ENCODE results near the gene ERBB4. TPM values are rescaled to one million over a fixed set of nuclear protein-coding genes. Genes with fewer than 3 reads are reported as not detected.
A peak's percentile ranks its signal among the peaks of the same experiment; 100 is the strongest.

ERBB4 gene
- 11.5 TPM for total RNA-seq
- long read RNA-seq = 0 reads

GRCh38 chr2:212538305-212539071, at the start of gene ERBB4:
ERBB4 (minus strand) TSS chr2:212538802; CDS start chr2:212538530, 272 bp downstream.
- peak; percentile 61 for DNase-seq
- intact Hi-C loops (cut with DNase I) = loop anchor here (10.0 kb wide), 1 partner anchor 534 kb away; no protein-coding TSS in a partner anchor
- ATAC-seq (ENCODE audit: poor library complexity) = peak; percentile 62

DNA sequence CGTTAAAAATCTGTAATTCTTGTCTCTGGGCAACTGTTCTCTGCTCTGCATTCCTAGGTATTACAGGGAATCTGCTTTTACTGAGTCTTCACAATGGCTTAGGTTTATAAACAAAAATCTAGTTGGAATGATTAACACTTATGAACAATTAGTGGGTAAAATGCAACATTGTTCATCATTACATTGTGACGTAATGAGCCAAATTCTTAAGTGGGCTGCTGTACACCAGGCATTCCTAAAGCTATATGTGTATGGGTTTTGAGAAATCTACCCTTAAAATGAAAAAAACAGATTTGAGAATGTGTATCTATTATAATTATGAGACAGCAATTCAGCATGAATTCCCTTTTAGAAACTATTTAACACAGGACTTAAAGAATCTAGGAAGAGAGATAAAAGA, 41.5 kb upstream of the ERBB4 start:
- no peak for DNase-seq
- no peak for ATAC-seq (ENCODE audit: poor library complexity)
- intact Hi-C loops (cut with DNase I) = no loop called here

DNA sequence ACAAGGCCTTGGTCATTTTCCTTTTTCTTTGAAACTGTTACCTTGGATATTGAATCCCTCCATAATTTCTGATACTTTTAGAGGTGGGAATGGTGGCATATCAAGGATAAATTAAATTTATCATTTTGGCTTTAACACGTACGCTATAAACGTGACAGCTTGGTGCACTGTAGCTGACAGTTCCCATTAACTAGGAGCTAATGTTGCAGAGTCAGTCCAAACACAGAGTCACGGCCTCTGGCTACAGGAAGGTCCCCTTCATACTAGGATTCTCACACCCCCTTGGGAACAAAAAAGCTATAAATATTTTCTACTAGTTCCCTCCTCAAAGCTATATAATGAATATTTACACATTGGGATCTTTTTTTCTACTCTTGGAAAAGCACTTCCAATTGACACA, 17.7 kb upstream of the ERBB4 start:
- no peak for DNase-seq
- no peak for ATAC-seq (ENCODE audit: poor library complexity)
- intact Hi-C loops (cut with DNase I) = no loop called here

DNA sequence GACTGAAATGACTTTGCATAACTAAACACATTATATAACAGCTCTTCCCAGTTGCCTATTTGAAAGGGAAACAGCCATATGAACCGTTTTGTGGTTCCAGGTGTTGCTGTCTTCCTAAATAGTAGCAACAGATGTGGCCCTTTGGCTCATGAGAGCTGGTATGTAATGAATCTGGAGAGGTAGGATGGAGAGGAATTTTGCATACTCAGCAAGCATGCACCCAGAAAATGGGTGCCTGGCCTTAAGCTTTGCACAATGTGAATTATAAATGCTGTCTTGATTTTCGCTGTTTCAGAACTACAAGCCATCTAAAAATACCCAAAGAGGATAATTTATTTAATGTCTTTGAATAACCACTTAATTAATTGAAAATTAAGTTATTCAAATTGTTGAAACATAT, 15.6 kb upstream of the ERBB4 start:
- intact Hi-C loops (cut with DNase I) = no loop called here
- ATAC-seq (ENCODE audit: poor library complexity) (no peak), DNase-seq (no peak)

DNA sequence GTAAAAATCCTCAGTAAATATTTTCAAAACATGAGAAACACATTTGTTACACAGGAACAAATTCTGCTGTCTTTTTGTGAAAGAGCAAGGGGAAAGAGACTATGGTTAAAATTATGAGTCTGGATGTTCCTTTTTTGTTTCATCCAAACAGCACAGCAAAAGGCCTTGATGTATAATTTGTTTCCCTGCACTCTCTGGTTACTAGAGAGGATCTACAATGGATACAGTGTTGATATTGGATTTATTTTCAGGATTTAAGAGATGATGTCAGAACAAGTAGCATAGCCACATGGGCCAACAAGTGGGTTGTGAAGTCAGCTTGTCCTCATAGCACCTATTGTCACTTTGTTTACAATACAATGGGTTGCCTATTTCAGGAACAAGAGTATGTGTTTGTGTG, 11.3 kb upstream of the ERBB4 start:
- DNase-seq (no peak), ATAC-seq (ENCODE audit: poor library complexity) (no peak)
- intact Hi-C loops (cut with DNase I) = loop anchor here (10.0 kb wide), 1 partner anchor 805 kb away; no protein-coding TSS in a partner anchor

DNA sequence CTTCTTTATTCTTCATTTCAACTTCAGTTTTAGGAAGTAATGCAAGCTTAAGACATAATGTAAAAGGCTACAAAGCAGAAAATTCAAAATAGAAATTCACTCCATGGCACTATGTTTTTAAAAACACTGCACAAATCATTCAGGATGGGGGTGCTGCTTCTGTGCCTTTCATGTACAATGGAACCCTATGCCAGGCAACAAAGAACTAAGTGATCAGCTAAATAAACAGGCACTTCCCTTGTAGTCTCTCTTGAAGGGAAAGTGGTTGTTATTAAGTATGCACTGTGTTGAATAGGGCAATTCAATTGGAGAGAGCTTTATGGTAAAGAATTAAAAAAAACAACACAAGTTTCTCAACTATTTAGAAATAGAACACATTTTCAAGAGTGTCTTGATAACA, 10.9 kb upstream of the ERBB4 start:
- DNase-seq = no peak
- no peak for ATAC-seq (ENCODE audit: poor library complexity)
- intact Hi-C loops (cut with DNase I) = loop anchor here (10.0 kb wide), 1 partner anchor 805 kb away; no protein-coding TSS in a partner anchor

DNA sequence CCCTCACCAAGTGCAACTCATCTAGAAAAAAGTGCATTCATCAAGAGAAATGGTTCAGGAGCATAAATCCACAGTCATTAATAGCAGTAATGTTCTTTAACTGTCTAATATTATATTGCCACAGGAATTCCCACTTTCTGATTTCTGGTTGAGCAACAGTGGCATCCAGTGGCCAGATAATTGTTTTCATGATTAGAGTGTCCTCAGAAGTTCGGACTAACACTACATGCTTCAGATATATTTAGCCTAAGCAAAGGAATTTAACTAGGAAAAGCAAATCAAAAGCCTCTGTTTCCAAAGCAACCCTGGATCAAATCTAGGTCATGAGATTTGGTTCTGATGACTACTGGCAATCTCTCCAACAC, 9.8 kb upstream of the ERBB4 start:
- ATAC-seq (ENCODE audit: poor library complexity) = peak; percentile 96

GRCh38 chr2:212547716-212548454, 9.3 kb upstream of the ERBB4 start:
- intact Hi-C loops (cut with DNase I) = loop anchor here (10.0 kb wide), 1 partner anchor 803 kb away; no protein-coding TSS in a partner anchor

More for the DNA sequence above, 9.8 kb upstream of the ERBB4 start:
- intact Hi-C loops (cut with DNase I) = loop anchor here (10.0 kb wide), 1 partner anchor 804 kb away; no protein-coding TSS in a partner anchor
- DNase-seq = no peak

GRCh38 chr2:212546669-212547068, 8.1 kb upstream of the ERBB4 start:
- ATAC-seq (ENCODE audit: poor library complexity) = no peak
- DNase-seq = no peak
- intact Hi-C loops (cut with DNase I) = loop anchor here (10.0 kb wide), 1 partner anchor 802 kb away; no protein-coding TSS in a partner anchor

More at GRCh38 chr2:212547716-212548454, 9.3 kb upstream of the ERBB4 start:
- peak; percentile 33 for ATAC-seq (ENCODE audit: poor library complexity)
- DNase-seq = no peak

DNA sequence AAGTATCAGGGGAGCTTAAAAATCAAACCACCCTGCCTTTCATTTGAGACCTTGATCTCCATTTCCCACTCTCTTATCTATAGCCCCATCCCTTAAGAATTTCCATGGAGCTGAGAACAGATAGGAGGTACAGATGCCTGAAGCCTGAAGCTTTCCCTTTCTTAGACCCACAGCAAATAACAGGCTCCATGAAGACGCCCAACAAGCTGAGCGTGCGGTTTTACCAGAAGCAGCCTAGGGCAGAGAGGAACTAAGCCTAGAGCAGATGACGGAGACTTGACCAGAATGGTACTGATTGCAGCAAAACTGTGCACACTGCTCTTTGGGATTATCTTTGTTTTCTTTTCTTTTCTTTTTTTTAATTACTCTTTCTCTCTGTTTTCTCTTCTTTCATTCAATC, 1.7 kb upstream of the ERBB4 start:
- intact Hi-C loops (cut with DNase I) = loop anchor here (10.0 kb wide), 1 partner anchor 796 kb away; no protein-coding TSS in a partner anchor
- ATAC-seq (ENCODE audit: poor library complexity) (no peak), DNase-seq (no peak)

- DNase-seq = peak; percentile 76
- ATAC-seq (ENCODE audit: poor library complexity) = peak; percentile 83
- intact Hi-C loops (cut with DNase I) = loop anchor here (10.0 kb wide), 1 partner anchor 534 kb away; no protein-coding TSS in a partner anchor
These were observed 674 bp upstream of the ERBB4 start for GRCh38 chr2:212539072-212539880.

DNA sequence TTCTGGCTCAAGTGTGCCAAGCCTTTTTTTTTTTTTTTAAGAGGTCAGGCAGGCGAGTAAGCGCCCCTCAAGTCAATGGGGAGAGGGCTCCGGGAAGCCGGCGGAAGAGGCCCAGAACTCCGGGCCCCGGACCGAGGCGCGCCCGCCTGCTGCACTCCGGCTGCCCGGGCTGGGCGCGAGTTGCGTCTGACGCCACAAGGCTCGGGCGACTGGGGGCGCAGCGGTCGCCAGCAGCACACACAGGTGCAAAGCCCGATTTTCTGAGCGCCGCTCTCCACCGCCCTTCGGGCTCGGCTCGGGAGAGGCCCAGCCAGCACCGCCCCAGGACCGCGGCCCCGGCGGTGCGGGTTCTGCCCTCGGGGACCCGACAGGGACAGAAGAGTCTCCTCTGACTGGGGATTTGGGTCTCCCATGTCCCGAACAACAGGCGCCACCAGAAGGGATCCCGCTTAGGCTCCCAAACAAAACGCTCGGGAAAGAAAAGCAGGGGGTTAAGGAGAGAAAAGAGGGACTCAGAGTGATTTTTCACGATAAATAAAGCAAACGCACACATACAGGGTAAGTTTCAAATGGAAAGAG, 787 bp downstream of the ERBB4 start:
- intact Hi-C loops (cut with DNase I) = loop anchor here (10.0 kb wide), 1 partner anchor 533 kb away; no protein-coding TSS in a partner anchor
- DNase-seq = peak; percentile 54
- ATAC-seq (ENCODE audit: poor library complexity) = peak; percentile 70

- DNase-seq (peak; percentile 51), ATAC-seq (ENCODE audit: poor library complexity) (peak; percentile 30)
- intact Hi-C loops (cut with DNase I) = loop anchor here (10.0 kb wide), 1 partner anchor 532 kb away; no protein-coding TSS in a partner anchor
These were observed 1.5 kb downstream of the ERBB4 start for GRCh38 chr2:212536817-212537725.

DNA sequence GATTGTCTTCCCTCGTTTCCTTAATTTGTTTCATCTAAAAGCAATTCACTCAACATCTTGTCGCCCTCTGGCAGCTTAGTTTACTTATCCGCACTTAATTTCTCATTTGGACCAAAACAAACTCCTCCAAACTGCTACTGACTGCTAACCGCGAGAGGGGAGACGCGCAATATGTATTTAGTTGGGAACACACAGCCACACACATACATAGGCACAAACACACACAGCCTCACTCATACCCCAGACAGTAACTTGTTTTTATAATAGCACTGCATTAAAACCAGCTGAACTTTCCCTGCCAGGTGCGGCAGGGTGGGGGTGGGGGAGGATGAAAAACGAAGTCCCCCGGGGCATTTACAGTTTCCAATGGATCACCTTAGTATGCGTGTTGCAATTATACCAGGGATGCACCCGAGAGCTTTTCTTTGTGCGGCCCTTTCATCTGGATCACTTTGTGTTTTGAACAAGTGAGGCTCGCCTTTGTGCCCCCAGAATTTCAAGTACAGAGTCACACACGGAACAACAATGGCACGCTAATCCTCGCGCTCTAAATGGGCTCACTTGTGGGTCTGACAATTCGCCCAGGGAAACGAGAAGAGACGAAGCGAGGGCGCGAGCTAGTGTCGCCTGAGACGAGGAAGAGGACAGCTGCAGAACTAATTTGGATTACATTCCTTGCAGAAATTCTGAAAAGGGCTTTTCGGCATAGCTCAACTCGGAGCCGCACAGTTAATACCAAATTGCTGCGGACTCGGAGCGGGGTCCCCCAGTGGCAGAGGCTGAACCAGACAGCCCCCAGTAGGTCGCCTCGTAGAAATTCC, 2.4 kb downstream of the ERBB4 start:
- ATAC-seq (ENCODE audit: poor library complexity) (peak; percentile 2), DNase-seq (peak; percentile 38)

GRCh38 chr2:212534336-212534735, 4.3 kb downstream of the ERBB4 start:
- intact Hi-C loops (cut with DNase I) = loop anchor here (10.0 kb wide), 1 partner anchor 530 kb away; no protein-coding TSS in a partner anchor
- ATAC-seq (ENCODE audit: poor library complexity) = no peak
- DNase-seq = no peak

More for the DNA sequence above, 2.4 kb downstream of the ERBB4 start:
- intact Hi-C loops (cut with DNase I) = loop anchor here (10.0 kb wide), 1 partner anchor 531 kb away; no protein-coding TSS in a partner anchor

GRCh38 chr2:212532585-212532984, 6.0 kb downstream of the ERBB4 start:
- intact Hi-C loops (cut with DNase I) = loop anchor here (10.0 kb wide), 1 partner anchor 528 kb away; no protein-coding TSS in a partner anchor
- DNase-seq (no peak), ATAC-seq (ENCODE audit: poor library complexity) (no peak)

Data from Right ventricle myocardium superior (tissue), 1 donor.